NCI-H1105 treated with DMSO at 0.1 percent for 48 hours (cell line): ENCODE data around the gene CELSR1.
"Not testable (repeated sequence)": the region's sequence is repeated elsewhere in the genome, so short reads cannot be mapped to it uniquely, and the experiment has no call there.

ENCODE experiments used
- DNase-seq: peaks from one replicate; lab custom pipeline; 2025; lab: John Stamatoyannopoulos, UW

The CELSR1 gene

GRCh38 chr22:46320166-46320710 is 217.2 kb downstream of the CELSR1 start:
- no peak for DNase-seq

- DNase-seq = no peak
These were observed 218.1 kb downstream of the CELSR1 start for GRCh38 chr22:46319319-46319718.

GRCh38 chr22:46318576-46318975 is 218.8 kb downstream of the CELSR1 start:
- no peak for DNase-seq

GRCh38 chr22:46317646-46318045 is 219.8 kb downstream of the CELSR1 start:
- DNase-seq = no peak

GRCh38 chr22:46315976-46316375 is 221.4 kb downstream of the CELSR1 start:
- no peak for DNase-seq

- DNase-seq = not testable (repeated sequence)
These were observed 224.6 kb downstream of the CELSR1 start for GRCh38 chr22:46312848-46313247.

- DNase-seq = no peak
These were observed 225.4 kb downstream of the CELSR1 start for GRCh38 chr22:46312056-46312455.
